Adipose tissue (tissue), 3 donors: Measurements from ENCODE around the gene GPR39. TPM values are rescaled to one million over a fixed set of nuclear protein-coding genes. Genes with fewer than 3 reads are reported as not detected.
"Not testable (repeated sequence)": the region's sequence is repeated elsewhere in the genome, so short reads cannot be mapped to it uniquely, and the experiment has no call there.

Experiments used
- H3K27ac ChIP-seq: one replicate; pipeline ENCODE4 v1.5.1; 2013; ENCODE audit warnings: low read depth, low read length
- WGBS, 3 donors: extraction: QIAGEN DNeasy Blood & Tissue Kit; methylation state at CpG; one replicate each; pipeline ENCODE4 v1.1.7; 2013; 5-methylcytosine and 5-hydroxymethylcytosine counted together
- polyA plus RNA-seq, 3 donors: library from polyadenylated mRNA; stranded (reverse); fragments of 200-250 nt; gene quantifications; one replicate each; pipeline ENCODE4 v1.2.3, GENCODE V29; 2013
- donor health status: healthy with polysubstance abuse.
- donor health status: Bipolar disorder and iron deficiency.
- donor health status: healthy.

GPR39 gene
- polyA plus RNA-seq, 3 donors: 0.54 to 2.9 TPM; not detected in 1

DNA sequence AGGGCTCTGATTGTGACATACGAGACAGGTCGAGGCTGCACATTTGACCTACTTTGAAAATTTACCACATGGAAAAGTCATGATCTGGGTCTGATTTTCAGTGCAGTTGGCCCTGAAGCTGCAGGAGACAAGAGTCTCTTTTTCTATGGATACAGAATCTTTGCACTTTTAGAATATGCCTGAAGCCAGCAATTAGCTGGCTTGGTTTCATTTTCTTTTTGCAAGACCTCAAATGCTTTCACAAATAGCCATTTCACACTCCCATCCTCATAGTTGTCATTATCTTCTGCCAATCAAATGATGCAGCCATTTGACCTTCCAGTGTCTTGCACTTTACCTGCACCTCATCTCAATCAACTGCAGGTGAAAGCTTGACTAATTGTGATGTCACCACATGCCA is 59.0 kb downstream of the GPR39 start:
- WGBS, 3 donors: 76 to 94% (median 88%) methylated on average over 2 of the region's 2 CpGs

DNA sequence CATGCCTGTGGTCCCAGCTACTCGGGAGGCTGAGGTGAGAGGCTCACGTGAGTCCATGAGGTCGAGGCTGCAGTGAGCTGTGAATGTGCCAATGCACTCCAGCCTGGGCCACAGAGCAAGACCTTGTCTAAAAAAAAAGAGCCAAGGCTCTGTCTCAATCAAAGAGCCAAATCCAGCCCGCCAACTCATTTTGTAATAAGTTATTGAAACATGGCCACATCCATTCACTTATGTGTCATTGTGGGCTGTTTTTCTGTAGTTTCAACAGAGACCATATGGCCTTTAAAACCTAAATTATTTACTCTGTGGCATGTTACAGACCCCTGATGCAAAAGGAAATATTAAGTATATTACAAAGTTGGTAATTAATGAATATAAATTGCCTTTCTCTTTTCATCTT is 60.8 kb downstream of the GPR39 start:
- H3K27ac ChIP-seq: no peak overlapping the region
- WGBS, 3 donors: 69 to 98% (median 83%) methylated on average over 4 of the region's 4 CpGs

More for the DNA sequence above, 59.0 kb downstream of the GPR39 start:
- H3K27ac ChIP-seq: no peak overlapping the region

DNA sequence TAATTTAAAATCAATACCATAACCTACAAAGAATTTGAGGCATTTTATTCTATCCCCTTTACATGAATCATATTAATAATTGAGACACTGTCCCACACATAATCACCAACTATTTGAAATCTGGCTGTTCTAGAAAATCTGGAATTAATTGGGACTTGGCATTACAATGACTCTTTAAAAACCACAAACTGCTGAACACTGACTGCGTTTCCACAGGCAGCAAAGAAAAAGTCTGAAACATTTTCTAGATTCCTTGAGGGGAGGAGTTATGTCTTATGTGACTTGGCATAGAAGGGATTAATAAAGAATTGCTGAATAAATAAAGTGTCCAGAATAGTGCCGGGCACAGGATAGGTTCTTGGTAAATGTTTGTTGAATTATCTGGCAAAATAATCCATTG is 61.4 kb downstream of the GPR39 start:
- no peak overlapping the region for H3K27ac ChIP-seq
- WGBS, 3 donors: 27 to 54% (median 41%) methylated on average over 2 of the region's 2 CpGs

DNA sequence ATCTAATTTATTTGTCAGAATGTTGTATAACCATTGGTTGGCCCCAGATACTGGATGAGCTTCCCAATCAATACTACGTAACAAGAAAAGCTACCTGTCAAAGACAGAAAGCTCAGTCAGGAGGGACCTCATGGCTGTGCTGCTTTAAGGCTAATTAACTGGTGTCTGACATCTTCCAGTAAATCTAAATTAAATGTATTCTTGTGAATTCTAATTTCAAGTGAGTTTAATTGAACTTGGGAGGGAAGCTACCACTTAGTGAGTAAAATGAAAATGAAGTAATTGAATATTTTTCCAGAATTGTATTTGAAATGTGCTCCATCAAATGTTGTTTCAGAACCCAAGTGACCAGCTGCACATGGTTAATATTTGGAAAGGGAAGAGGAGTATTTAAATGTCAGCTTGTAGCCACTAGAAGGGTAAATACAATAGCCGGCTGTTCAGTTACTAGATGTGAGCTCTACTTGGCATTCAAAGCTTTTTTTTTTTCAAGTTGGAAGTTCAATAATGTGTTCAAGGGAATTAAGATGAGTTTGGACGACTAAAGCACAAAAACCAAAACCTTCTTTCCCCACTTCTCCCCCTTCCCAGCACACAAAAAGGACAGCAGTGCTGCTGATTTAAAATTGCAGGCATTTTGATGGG is 62.0 kb downstream of the GPR39 start:
- 49 to 62% (median 55%) methylated on average over 3 of the region's 3 CpGs for WGBS, 3 donors
- H3K27ac ChIP-seq: no peak overlapping the region

DNA sequence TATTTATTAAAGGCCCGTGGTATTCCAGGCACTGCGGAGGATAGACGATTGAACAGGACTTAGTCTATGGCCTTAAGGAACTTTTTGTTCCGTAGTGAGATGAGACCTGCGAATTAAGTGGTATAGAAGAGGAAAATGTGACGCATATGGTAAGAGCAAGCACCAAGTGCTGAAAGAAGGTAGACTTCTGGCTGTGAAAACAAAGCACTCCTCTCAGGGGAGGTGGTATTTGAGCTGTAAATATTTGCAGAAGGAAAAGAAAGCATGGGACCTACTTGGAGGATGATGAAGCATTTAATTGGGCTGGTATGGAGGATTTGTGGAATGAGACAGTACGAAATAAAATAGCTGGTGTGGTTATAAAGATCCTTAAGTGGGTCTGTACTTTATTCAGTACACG is 62.5 kb downstream of the GPR39 start:
- 69 to 81% (median 76%) methylated on average over 8 of the region's 8 CpGs for WGBS, 3 donors
- H3K27ac ChIP-seq: no peak overlapping the region

DNA sequence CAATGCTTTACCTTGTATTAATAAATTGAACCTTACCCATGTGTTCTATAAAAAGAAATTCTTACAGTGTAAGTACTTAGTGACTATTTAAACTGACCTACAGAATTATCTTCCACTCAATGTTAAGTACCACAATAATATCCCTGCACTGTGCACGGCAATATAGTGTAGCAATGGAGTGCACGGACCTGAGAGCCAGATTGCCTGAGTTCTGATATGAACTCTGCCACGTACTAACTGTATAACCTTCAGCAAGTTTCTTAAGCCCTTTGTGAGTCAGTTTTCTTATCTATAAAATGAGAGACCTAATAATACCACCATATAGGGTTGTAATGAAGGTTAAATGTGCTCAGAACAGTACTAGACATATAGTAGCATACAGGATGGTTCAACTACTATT is 66.2 kb downstream of the GPR39 start:
- no peak overlapping the region for H3K27ac ChIP-seq
- 81 to 83% (median 83%) methylated on average over 3 of the region's 3 CpGs for WGBS, 3 donors

DNA sequence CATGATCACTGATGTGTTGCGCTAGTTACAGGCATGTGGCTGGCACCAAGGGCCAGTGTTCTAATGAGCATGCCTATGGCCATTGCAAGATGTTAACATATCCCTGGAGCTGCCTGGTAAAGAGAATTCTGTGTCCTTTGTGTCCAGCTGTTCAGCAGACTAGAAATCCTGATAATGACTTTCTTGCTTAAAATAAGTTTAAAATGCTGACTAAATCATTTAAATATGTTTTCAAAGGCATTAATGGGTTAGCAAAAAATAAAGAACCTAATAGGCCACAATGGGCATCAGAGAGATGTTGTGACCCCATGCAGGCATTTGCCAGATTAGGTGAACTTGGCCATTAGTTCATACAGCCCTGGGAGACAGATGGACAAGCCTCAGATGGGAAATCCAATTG is 67.5 kb downstream of the GPR39 start:
- H3K27ac ChIP-seq: no peak overlapping the region
- 94 to 99% (median 97%) methylated on average over 1 of the region's 1 CpG for WGBS, 3 donors

DNA sequence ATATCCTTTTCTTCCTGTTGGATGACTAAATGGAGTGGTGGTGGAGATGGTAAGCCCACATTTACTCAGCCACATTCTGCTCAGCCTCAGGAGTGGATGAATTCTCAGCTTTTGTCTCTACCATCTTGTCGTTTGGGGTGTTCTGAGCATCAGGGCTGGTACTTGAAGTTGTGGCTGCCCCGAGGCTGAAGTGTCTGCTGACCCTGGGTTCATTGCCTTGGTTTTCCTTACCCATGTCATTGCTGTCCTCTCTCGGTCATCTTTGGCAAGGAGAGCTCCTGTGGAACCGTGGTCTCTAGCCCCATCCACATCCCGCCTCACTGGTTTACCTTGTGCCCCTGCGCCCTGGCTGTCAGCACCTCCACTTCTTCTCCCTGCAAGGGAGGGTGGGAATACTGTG is 71.9 kb downstream of the GPR39 start:
- H3K27ac ChIP-seq: no peak overlapping the region
- 88 to 96% (median 88%) methylated on average over 6 of the region's 6 CpGs for WGBS, 3 donors

DNA sequence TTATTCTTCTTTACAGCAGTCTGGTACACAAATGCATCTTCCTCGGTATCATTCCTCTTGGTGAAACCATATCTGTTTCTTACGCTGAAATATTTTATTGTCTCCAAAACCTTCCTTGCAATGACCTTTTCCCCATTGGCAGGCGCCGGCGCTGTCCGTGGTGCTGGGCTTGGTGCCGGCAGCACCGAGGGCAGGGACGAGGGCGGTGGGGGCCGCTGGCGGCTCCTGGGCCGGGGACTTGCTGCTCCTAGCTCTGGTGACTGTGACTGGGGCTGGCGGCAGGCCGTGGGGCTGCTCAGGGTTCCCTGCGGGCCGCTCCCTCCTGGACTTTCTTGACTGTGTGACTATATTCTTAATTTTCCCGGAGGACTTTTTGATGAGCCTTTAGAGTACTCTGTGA is 72.5 kb downstream of the GPR39 start:
- no peak overlapping the region for H3K27ac ChIP-seq
- WGBS, 3 donors: 16 to 37% (median 20%) methylated on average over 18 of the region's 18 CpGs

DNA sequence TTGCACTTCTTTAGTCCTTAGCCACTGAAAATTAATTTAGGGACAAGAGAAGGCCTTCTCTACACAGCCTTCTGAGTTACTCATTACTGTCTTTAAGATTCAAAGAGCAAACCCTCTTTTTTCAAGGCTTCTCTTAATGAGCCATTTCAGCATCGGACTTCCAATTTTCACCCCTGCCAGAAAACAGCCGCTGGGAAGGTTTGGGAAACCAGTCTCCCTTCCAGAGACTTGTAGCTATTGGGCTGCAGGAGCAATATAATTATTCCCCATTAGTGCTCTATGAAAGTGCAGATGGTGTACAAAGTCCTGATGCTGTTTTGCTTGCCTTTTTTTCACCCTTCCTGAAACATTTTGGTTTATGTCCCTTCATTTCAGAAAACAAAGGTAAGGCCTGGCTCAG is 79.3 kb downstream of the GPR39 start:
- H3K27ac ChIP-seq: no peak overlapping the region
- 87 to 95% (median 88%) methylated on average over 2 of the region's 2 CpGs for WGBS, 3 donors

DNA sequence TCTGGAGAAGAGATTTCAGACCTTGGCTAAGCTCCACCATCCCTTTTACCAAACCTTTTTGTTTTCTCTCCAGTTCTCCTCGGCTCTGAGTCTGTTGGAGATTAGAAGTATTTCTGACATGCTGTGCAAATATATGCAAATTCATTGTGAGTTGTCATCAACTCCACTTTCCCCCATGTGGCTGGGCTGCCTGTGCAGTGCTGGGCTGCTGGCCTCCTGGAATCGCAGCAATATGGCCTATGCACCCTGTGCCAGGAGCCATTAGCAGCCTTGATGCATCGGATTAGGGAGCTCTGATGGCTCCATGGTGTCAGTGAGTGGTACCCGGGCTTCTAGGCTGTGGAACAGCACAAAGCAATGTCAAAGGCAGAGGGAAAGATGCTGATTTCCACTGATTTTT is 80.0 kb downstream of the GPR39 start:
- 73 to 79% (median 77%) methylated on average over 4 of the region's 4 CpGs for WGBS, 3 donors
- no peak overlapping the region for H3K27ac ChIP-seq

DNA sequence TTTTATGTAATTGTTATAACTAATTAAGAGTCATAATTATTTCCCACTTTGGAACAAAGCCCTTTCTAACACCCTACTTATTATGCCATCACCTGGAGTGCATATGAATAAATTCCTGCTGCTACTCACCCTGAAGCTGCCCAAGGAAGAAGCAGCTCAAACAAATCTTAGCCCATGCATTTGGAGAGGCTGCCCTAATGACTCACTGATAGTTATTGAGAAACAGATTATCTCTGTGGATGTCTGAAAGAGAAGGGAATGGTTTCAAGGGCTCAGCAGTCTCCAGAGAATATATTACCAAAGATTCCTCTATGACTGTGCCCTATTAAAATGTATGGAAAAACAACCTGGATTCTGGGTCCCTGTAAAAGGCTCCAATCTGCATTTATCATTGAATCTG is 81.0 kb downstream of the GPR39 start:
- no peak overlapping the region for H3K27ac ChIP-seq

DNA sequence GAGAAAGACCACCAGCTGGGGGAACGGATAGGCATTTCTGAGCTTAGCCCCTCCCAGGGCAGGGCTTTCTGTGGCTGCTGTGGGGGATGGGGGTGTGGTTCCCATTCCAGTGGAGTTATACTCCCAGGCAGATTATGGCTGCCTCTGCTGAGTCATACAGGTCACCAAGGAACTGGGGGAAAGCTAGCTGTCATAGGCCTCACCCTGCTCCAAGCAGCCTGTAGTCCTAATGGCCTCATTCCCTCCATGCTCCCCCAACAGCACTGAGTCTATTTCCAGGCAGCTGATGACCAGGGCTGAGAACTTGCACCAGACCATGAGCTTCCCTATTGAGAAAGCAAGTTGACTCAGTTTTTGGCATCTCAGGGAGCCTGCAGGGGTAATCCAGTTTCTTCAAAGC is 87.1 kb downstream of the GPR39 start:
- H3K27ac ChIP-seq: no peak overlapping the region
- WGBS, 3 donors: 57 to 94% (median 62%) methylated on average over 1 of the region's 1 CpG

DNA sequence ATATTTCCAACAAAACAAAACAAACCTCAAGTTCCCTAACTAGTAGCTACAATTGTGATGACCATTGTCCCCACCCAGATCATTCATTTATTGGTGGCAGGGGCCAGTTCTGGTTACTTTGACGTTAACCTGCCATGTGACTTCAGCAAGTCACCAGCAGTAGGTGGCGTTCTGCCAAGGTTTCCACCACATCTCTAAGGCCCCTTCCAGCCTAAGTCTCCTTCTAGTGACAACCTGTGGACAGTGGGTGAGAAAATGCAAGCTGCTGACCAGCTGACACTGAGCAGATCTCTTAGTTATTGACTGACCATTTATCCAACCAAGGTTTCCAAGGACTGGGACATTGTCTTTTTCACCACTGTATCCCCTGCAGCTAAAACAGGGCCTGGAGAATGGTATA is 98.4 kb downstream of the GPR39 start:
- H3K27ac ChIP-seq: no peak overlapping the region
- WGBS, 3 donors: 15 to 40% (median 29%) methylated on average over 2 of the region's 2 CpGs

DNA sequence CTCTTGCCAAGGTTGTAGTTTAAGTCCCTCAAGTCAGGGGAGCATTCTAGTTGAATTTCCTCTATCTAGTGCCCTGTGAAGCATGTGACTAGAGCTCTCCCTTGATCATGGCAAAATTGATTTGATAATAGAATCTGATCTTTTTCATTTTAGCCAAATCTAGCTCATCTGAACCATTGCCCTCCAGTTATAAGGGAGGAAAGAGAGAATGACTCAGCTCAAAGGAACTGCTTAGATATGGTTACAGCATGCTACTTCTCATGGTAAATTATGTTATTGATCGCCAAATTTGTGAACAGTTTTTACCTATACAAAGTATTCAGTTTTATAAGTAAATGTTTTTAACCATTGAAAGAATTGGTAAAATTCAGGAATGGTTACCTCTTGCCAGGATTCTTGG is 100.8 kb downstream of the GPR39 start:
- WGBS, 3 donors: 85 to 98% (median 86%) methylated on average over 1 of the region's 1 CpG
- H3K27ac ChIP-seq: no peak overlapping the region

DNA sequence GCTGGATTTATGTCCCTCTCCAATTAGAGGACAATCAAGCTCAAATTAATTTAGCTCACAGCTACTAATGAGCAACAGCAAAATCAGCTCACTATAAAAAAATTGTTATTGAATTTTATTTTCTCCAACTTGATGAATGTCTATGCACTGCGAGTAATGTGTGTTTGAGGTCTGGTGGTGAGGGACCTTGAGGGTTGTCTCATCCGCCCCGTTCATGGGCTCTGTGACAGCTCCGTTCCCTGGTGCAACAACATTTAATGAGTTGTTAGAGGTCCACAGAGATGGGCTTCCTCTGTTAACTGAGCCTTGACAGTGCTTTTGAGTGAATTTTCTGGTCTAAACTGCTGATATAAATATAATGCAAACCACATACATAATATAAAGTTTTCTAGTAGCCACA is 101.7 kb downstream of the GPR39 start:
- WGBS, 3 donors: 79 to 84% (median 83%) methylated on average over 4 of the region's 4 CpGs
- no peak overlapping the region for H3K27ac ChIP-seq

DNA sequence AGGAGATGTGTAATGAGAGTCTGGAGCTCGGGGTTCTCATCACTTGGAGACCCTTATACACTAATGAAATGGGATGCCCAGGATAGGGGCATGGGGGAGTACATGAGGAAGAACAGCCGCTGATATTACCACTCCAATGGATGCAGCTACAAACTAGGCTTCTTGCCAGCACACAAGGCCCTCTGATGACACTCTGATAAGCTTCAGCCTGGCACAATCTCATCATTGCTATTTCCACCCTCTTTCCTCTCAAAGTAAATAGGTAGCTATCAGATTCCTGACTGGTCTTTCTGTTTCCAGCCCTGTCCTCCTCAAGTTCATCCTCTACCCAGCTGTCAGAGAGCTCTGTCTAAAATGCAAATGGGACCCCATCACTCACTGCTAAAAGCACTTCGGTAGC is 103.0 kb downstream of the GPR39 start:
- 48 to 76% (median 65%) methylated on average over 3 of the region's 3 CpGs for WGBS, 3 donors

DNA sequence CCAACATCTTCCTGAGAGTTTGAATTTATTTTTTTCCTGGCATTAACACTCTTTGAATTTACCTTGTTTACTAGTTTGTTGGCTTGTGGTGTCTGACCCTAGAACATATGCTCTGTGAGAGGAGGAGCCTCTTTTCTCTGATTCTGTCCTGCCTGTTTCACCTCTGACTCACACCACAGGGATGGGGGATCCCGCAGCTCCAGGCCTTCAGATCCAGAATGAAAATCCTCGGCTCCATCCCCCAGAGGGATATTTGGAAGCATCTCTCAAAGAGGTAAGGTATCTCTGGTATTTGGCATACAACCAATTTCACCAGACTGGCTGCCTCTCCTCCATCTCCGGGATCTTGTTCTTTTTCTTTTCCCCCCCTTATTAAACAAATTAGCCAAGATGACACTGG is 104.7 kb downstream of the GPR39 start:
- no peak overlapping the region for H3K27ac ChIP-seq
- 55 to 79% (median 60%) methylated on average over 3 of the region's 3 CpGs for WGBS, 3 donors

More for the DNA sequence above, 103.0 kb downstream of the GPR39 start:
- H3K27ac ChIP-seq: no peak overlapping the region

DNA sequence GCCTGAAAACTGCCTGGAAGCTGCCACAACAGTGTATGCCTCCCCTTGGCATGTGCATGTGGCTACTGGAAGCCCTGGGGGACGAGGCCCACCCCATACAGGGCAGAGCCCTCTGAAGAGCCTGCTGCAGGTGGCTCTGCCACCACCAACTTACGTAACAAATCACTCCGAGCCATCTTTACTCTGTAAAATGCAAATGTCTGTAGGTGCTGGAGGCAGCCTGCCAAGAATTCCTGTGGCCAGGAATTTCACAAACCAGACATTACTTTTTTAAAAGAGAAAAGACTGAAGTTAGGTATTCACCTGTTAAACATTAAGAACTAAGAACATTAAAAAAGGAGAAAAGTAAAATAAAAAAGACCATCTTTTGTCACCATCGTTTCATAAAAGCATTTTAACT is 106.3 kb downstream of the GPR39 start:
- no peak overlapping the region for H3K27ac ChIP-seq
- WGBS, 3 donors: 60 to 76% (median 60%) methylated on average over 4 of the region's 4 CpGs

DNA sequence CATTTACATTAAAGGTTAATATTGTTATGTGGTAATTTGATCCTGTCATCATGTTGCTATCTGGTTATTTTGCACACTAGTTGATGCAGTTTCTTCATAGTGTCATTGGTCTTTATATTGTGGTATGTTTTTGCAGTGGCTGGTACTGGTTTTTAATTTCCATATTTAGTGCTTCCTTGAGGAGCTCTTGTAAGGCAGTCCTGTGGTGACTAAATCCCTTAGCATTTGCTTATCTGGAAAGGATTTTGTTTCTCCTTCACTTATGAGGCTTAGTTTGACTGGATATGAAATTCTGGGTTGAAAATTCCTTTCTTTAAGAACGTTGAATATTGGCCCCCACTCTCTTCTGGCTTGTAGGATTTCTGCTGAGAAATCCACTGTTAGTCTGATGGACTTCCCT is 120.5 kb downstream of the GPR39 start:
- not testable (repeated sequence) for H3K27ac ChIP-seq
- WGBS, 3 donors: 54 to 76% (median 63%) methylated on average over 1 of the region's 1 CpG

DNA sequence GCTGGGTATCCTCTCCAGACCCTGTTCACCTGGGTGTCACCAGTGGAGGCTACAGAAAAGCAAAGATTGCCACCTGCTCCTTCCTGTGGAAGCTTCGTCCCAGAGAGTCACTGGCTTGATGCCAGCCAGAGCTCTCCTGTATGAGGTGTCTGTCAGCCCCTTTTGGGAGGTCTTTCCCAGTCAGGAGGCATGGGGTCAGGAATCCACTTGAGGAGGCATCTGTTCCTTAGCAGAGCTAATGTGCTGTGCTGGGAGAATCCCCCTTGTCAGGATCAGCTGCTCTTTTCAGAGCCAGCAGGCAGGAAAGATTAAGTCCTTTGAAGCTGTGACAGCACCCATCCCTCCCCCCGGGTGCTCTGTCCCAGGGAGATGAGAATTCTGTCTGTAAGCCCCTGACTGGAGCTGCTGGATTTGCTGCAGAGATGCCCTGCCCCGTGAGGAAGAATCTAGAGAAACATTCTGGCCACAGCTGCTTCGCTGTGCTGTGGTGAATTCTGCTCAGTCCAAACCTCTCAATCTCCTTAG is 121.8 kb downstream of the GPR39 start:
- 41 to 65% (median 49%) methylated on average over 4 of the region's 4 CpGs for WGBS, 3 donors

More for the DNA sequence above, 121.8 kb downstream of the GPR39 start:
- no peak overlapping the region for H3K27ac ChIP-seq
